Activated T-helper 17 cell treated with anti-CD3 and anti-CD28 coated beads, Interleukin-2, amount 50 U/mL, for 72 hours (primary cell): ENCODE data around the gene ZNF697. TPM values are rescaled to one million over a fixed set of nuclear protein-coding genes. Genes with fewer than 3 reads are reported as not detected.
"Not testable (repeated sequence)": the region's sequence is repeated elsewhere in the genome, so short reads cannot be mapped to it uniquely, and the experiment has no call there.

ENCODE experiments used
- ATAC-seq: fragments of 150-1000 bp; cut with Tn5 transposase; replicated peaks from 2 replicates; pipeline ENCODE4 v1.10.0; 2021; ENCODE audit warnings: mild to moderate bottlenecking, moderate library complexity
- H3K27ac Mint-ChIP-seq: one replicate; pipeline ENCODE4 v1.8.0; 2022; ENCODE audit warnings: mixed read lengths
- H3K27me3 Mint-ChIP-seq: one replicate; pipeline ENCODE4 v1.8.0; 2022; ENCODE audit warnings: mixed read lengths
- H3K36me3 Mint-ChIP-seq: one replicate; pipeline ENCODE4 v1.8.0; 2022; ENCODE audit warnings: low read depth, mild to moderate bottlenecking, mixed read lengths
- H3K4me1 Mint-ChIP-seq: one replicate; pipeline ENCODE4 v1.8.0; 2022; ENCODE audit warnings: mixed read lengths
- H3K4me3 Mint-ChIP-seq: one replicate; pipeline ENCODE4 v1.8.0; 2022; ENCODE audit warnings: mild to moderate bottlenecking, mixed read lengths
- H3K9me3 Mint-ChIP-seq: one replicate; pipeline ENCODE4 v1.8.0; 2022; ENCODE audit warnings: mixed read lengths
- total RNA-seq, 2 donors: library from RNA; stranded (reverse); gene quantifications; one replicate each; pipeline ENCODE4 v1.2.3, GENCODE V29; 2022

The ZNF697 gene
- total RNA-seq, 2 donors from 2014 or later: 0.06 TPM; not detected in 1

- H3K4me3 Mint-ChIP-seq: no peak overlapping the region
- peaks cover 37% of the 10 kb centered on the region for H3K27me3 Mint-ChIP-seq
- no peaks in the 10 kb centered on the region for H3K36me3 Mint-ChIP-seq
- no peak overlapping the region for H3K27ac Mint-ChIP-seq
- H3K9me3 Mint-ChIP-seq: no peaks in the 10 kb centered on the region
- H3K4me1 Mint-ChIP-seq: no peaks in the 10 kb centered on the region
- no peak for ATAC-seq
These were observed 16.5 kb downstream of the ZNF697 start for GRCh38 chr1:119631433-119632102.

- ATAC-seq: no peak
- H3K4me3 Mint-ChIP-seq: no peak overlapping the region
- peaks cover 40% of the 10 kb centered on the region for H3K27me3 Mint-ChIP-seq
- H3K36me3 Mint-ChIP-seq: no peaks in the 10 kb centered on the region
- no peaks in the 10 kb centered on the region for H3K9me3 Mint-ChIP-seq
- no peaks in the 10 kb centered on the region for H3K4me1 Mint-ChIP-seq
- no peak overlapping the region for H3K27ac Mint-ChIP-seq
These were observed 17.0 kb downstream of the ZNF697 start for GRCh38 chr1:119631086-119631432.

- Mint-ChIP-seq H3K4me3 (no peak overlapping the region), H3K4me1 (no peaks in the 10 kb centered on the region), H3K36me3 (no peaks in the 10 kb centered on the region), H3K27ac (no peak overlapping the region), H3K9me3 (no peaks in the 10 kb centered on the region), H3K27me3 (peaks cover 19% of the 10 kb centered on the region)
- ATAC-seq: no peak
These were observed 21.2 kb downstream of the ZNF697 start for GRCh38 chr1:119626841-119627240.

DNA sequence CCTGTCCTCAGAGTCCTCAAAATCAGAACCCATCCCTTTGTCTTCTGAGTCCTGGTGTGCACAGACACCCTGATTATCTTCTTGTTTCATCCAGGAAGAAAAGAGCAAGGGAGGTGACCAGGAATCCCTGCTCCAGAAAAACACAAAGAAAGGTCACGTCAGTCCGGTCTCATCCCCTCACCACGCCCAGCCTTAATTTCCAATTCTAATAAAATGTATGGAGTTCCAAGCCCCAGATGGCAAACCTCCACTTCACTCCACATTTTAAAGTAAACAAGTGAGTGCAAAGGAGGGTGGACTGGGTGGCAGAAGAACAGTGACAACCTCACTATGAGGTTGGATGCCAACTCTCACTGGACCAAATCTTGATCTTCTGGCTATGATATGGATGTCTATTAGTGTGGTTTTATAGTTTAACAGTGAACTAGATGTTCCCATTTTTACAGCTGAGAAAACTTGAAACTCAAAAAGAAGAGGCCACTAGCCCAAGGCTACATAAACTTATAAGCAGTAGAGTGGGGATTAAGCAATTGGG, 22.0 kb downstream of the ZNF697 start:
- Mint-ChIP-seq H3K27me3 (peaks cover 17% of the 10 kb centered on the region), H3K36me3 (no peaks in the 10 kb centered on the region), H3K27ac (no peak overlapping the region), H3K4me3 (no peak overlapping the region), H3K9me3 (no peaks in the 10 kb centered on the region), H3K4me1 (no peaks in the 10 kb centered on the region)
- ATAC-seq: no peak

GRCh38 chr1:119623678-119624077, 24.4 kb downstream of the ZNF697 start:
- Mint-ChIP-seq H3K9me3 (no peaks in the 10 kb centered on the region), H3K36me3 (no peaks in the 10 kb centered on the region), H3K4me3 (no peak overlapping the region), H3K4me1 (no peaks in the 10 kb centered on the region), H3K27ac (no peak overlapping the region), H3K27me3 (peaks cover 6% of the 10 kb centered on the region)
- no peak for ATAC-seq

GRCh38 chr1:119623193-119623515, 24.9 kb downstream of the ZNF697 start:
- Mint-ChIP-seq H3K27me3 (peaks cover 6% of the 10 kb centered on the region), H3K36me3 (no peaks in the 10 kb centered on the region), H3K4me3 (no peak overlapping the region), H3K4me1 (no peaks in the 10 kb centered on the region), H3K9me3 (no peaks in the 10 kb centered on the region), H3K27ac (no peak overlapping the region)
- no peak for ATAC-seq

DNA sequence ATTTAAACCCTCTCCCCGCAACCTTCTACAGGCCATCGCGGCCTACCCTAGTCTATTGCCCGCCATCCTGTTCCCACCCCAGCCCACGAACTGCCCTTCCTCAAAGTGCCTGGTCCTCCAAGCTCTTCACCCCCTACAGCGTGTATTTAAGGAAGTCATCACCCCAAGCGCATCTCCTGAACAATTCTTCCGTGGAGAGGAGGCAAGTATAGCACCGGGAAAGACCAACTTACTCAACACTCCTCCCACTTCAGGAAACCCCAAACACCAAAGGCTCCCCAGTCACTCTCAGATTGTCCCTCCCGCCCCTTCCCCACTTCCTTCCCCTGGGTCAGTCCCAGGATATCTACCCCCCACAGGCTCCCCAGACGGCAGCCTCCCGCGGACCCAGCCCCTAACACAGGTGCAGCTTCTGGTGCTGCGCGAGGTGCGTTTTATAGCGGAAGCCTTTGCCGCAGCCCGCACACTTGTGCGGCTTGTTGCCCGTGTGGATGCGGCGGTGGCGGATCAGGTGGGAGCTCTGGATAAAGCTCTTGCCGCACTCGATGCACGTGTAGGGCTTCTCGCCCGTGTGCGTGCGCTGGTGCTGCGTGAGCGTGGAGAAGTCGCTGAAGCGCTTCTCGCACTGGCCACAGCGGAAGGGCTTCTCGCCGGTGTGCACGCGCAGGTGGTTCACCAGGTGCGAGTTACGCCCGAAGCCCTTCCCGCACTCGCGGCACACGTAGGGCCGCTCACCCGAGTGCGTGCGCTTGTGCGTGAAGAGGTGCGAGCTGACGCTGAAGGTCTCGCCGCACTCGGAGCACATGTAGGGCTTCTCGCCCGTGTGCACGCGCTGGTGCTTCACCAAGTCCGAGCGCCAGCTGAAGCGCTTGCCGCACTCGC, 25.5 kb downstream of the ZNF697 start:
- Mint-ChIP-seq H3K4me1 (no peaks in the 10 kb centered on the region), H3K36me3 (no peaks in the 10 kb centered on the region), H3K27me3 (peaks cover 6% of the 10 kb centered on the region), H3K4me3 (no peak overlapping the region), H3K27ac (no peak overlapping the region), H3K9me3 (no peaks in the 10 kb centered on the region)
- ATAC-seq: no peak

DNA sequence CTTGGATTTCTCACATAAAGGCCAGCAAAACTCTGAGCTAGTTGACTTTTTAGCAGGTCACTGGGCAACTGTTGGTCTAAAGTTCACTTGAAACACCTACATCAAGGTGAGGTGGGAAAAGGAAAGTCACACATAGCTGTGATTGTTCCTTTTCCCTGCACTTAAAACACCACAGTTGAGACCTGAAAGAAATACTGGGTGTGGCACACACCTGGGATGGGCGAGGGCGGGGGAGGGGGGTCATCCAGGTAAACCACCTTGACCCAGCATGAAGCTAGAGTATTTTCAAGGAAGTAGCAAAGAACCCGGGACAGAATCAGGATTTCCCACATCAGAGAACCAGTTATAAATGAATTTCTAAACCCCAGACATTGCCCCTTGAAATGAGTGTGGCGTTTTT, 26.4 kb downstream of the ZNF697 start:
- ATAC-seq: no peak
- Mint-ChIP-seq H3K4me3 (no peak overlapping the region), H3K36me3 (no peaks in the 10 kb centered on the region), H3K27me3 (peaks cover 4% of the 10 kb centered on the region), H3K4me1 (no peaks in the 10 kb centered on the region), H3K27ac (no peak overlapping the region), H3K9me3 (no peaks in the 10 kb centered on the region)

DNA sequence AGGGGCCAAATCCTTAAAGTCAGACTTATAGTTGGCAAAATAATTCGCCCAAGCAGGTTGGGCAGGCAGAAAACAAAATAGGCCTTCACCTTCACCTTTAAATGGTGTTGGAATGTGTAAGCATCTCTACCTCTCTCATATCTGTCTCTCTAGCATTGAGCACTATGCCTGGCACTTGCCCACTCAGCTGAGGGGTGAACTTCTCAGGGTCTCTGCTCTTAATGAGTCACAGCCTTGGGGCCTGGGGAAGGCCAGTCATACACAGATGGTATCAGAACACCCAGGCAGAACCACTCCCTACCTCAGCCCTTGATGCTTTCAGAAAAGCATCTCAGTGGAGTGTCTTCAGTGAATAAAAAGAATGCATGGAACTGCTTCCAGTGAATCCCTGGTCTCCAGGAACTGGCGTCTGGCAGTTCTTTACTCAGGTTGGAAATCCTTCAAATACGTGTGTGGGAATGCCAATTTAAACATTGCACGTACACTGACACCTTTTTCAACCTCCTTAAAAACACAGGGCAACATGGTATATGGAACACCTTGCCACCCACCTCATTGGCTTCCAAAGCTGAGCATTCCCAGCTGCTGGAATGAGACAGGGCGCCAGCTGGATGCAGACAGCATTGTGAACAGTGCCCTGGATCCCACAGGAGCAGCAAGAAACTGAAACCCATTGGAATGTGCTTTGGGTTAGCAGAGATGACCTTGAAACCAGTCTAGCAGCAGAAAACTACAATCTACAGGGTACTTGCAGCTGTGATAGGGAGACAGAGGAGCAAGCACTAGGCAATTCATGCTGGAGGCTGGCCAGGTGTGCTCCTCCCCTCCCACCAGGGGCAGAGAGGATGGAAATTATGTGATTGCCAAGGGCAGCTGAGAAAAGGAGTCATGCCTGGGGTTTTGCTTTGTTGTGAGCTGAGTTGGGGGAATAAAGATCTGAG, 30.0 kb downstream of the ZNF697 start:
- Mint-ChIP-seq H3K4me3 (no peak overlapping the region), H3K4me1 (no peaks in the 10 kb centered on the region), H3K9me3 (no peaks in the 10 kb centered on the region), H3K36me3 (no peaks in the 10 kb centered on the region), H3K27me3 (no peaks in the 10 kb centered on the region), H3K27ac (no peak overlapping the region)
- ATAC-seq: no peak

DNA sequence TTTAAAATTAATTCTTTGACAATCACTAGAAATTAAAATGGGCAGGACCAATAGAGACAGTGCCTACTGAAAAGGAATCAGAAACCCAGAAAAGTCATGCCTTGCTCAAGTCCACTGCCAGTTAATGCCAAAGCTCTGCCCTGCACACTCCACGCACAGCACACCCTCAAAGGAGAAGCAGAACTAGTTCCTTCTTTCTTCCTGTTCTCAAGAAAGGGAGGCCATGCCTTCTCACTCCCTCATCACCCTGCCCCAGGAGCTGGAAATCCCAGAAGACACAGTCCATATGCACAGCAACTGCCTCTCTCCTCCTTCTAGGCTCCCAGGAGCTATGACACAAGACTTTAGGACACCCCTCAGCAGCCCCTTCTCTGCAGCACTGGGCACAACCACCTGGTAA, 31.3 kb downstream of the ZNF697 start:
- not testable (repeated sequence) for H3K4me3 Mint-ChIP-seq, H3K4me1 Mint-ChIP-seq, H3K9me3 Mint-ChIP-seq, H3K36me3 Mint-ChIP-seq, H3K27ac Mint-ChIP-seq, ATAC-seq, H3K27me3 Mint-ChIP-seq

DNA sequence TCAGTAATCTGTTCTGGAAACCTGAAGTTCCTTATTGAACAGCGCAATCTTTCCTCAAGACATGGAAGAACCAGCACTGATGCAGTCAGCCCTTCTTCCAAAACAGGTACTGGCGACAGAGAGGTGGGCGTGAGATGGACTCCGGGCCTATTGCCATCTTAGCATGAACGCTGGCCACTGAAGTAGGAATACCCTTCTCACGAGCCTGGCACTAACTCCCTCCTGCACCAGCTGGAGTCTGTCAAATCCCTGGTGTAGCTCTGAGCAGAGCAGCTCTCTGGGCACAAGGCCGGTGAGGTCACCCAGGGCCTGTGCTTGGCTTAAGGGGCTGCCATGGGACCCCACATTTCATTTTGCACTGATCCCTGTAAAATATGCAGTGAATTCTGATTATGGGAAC, 33.0 kb downstream of the ZNF697 start:
- H3K4me1 Mint-ChIP-seq, H3K9me3 Mint-ChIP-seq, H3K36me3 Mint-ChIP-seq, H3K27me3 Mint-ChIP-seq, ATAC-seq, H3K27ac Mint-ChIP-seq, H3K4me3 Mint-ChIP-seq: not testable (repeated sequence)

GRCh38 chr1:119613769-119614720, 34.0 kb downstream of the ZNF697 start:
- H3K4me1 Mint-ChIP-seq: no peaks in the 10 kb centered on the region
- H3K27ac Mint-ChIP-seq: no peak overlapping the region
- no peaks in the 10 kb centered on the region for H3K36me3 Mint-ChIP-seq
- H3K27me3 Mint-ChIP-seq: peaks cover 4% of the 10 kb centered on the region
- ATAC-seq: peak; percentile 68
- no peak overlapping the region for H3K4me3 Mint-ChIP-seq
- H3K9me3 Mint-ChIP-seq: no peaks in the 10 kb centered on the region

DNA sequence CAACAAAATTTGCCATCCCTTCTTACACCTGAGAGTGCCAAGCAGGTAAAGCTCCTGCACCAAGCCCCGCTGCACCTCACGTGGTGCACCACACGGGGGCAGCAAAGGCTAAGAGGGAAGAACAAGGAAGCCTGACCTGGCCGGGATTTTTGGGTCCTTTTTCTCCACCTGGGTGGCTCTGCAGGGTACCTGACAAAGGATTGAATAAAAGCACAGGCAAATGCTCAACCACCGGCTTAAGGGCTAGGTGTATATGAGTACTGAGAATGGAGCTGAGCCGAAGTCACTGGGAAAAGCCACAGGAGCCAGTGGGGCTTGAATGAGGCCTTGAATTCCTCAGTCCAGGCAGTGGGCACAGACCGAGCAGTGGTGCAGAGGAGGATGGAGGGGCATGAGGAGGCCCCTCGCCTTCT, 36.4 kb downstream of the ZNF697 start:
- peak; percentile 52 for ATAC-seq
- Mint-ChIP-seq H3K4me3 (no peak overlapping the region), H3K9me3 (no peaks in the 10 kb centered on the region), H3K27ac (no peak overlapping the region), H3K36me3 (no peaks in the 10 kb centered on the region), H3K27me3 (peaks cover 8% of the 10 kb centered on the region), H3K4me1 (no peaks in the 10 kb centered on the region)
